NCI-H128 (cell line): Measurements from ENCODE around the gene PTPRN.
"Not testable (repeated sequence)": the region's sequence is repeated elsewhere in the genome, so short reads cannot be mapped to it uniquely, and the experiment has no call there.

ENCODE experiments used
- DNase-seq: peaks from one replicate; lab custom pipeline; 2025; ENCODE audit not compliant: unreplicated experiment; lab: John Stamatoyannopoulos, UW

The PTPRN gene

DNA sequence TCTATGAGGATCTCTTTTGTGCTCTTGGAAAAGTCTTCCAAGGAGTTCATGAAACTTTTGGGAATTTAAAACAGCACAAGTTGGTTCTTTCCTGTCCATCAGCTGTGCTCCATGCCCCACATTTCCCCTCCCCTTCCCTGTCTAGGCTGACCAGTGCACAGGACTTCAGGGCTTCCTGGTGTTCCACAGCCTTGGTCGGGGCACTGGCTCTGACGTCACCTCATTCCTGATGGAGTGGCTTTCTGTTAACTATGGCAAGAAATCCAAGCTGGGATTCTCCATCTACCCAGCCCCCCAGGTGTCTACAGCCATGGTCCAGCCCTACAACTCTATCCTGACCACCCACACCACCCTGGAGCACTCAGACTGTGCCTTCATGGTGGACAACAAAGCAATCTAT lies 38.2 kb downstream of the PTPRN start:
- no peak for DNase-seq

DNA sequence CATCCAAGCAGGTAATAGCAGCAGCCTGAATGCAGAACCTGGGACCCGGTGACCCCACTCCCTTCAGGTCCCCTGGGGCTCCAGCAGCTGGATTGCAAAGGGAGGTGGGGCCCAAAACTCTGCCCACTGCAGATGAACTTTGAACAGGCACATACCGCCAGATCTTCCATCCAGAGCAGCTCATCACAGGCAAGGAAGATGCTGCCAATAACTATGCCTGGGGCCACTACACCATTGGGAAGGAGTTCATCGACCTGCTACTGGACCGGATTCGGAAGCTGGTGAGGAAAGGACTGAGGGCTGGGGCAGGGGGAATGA lies 39.2 kb downstream of the PTPRN start:
- no peak for DNase-seq

DNA sequence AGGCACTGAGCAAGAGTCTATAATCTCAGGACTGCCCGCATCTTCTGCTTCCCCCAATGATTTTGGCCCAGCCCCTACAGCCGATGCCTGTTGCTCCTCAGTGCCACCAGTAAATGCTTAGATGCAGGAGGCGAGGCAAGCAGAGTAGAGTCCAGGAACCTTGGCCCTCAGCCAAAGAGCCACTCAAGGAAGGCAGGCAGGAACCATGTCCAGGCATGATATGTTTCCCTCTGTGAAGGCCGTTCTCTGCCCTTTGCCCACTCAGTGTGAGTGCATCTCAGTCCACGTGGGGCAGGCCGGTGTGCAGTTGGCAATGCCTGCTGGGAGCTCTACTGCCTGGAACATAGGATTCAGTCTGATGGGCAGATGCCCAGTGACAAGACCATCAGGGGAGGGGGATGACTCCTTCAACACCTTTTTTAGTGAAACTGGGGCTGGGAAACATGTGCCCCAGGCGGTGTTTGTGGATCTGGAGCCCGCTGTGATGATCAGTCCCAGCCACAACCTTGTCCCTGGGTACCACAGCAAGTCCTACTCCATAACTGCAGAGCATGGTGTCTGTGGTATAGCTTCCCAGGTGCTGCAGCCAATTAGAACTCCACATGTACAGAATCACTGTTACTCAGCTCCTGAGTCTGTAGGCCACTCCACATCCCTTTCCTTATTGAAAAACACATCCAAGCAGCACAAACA lies 39.7 kb downstream of the PTPRN start:
- DNase-seq, result no peak

DNA sequence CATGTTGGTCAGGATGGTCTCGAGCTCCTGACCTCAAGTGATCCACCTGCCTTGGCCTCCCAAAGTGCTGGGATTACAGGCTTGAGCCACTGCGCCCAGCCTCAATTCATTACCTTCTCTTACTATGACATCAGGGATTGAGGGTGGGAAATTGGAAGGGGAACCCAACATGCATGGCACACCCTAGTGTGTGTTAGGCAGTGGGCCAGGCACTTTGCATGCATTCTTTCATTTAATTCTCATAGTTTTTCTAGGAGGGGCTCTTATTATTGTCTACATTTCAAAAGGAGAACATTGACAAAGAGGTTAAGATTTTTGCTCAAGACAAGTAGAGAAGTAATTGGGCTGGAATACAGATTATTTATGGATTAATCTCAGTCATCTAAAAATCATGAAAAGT lies 40.9 kb downstream of the PTPRN start:
- DNase-seq, result no peak

DNA sequence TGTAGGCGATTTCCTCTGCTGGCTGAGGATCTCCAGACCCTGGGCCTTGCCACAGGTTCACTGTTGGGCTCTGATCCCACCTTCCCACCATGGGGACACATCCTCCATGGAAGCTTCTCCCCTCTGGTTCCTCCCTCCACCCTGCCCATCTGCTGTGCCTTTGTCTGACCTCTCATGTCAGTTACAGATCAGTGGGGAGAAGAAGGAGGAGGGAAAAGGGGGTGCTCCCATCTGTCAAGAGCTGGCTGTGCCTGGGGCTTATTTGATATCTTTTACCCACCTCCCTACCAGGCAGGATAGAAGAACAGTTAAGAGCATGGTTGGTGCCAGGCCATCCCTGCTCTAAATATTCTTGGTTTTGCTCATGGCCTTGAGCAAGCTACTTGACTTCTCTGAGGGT lies 42.3 kb downstream of the PTPRN start:
- DNase-seq, result no peak

DNA sequence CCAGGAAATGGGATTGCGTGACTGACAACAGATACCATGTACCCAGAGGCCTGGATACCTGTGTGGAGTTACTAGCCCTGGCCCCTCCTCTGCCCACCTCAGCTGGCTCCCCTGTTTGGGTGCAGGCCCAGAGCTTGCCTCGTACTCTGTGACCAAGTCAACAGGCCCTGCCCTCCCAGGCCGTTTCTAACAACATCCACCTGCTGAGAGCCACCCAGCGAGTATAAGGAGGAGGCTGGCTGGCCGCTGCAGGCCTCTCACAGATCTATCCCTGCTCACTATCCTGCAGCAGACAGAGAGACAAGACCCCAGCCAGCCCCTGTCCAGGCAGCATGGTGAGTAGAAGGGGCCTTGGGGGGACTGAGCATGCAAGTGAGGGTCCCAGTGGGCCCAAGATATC lies 43.0 kb downstream of the PTPRN start:
- DNase-seq, result no peak

DNA sequence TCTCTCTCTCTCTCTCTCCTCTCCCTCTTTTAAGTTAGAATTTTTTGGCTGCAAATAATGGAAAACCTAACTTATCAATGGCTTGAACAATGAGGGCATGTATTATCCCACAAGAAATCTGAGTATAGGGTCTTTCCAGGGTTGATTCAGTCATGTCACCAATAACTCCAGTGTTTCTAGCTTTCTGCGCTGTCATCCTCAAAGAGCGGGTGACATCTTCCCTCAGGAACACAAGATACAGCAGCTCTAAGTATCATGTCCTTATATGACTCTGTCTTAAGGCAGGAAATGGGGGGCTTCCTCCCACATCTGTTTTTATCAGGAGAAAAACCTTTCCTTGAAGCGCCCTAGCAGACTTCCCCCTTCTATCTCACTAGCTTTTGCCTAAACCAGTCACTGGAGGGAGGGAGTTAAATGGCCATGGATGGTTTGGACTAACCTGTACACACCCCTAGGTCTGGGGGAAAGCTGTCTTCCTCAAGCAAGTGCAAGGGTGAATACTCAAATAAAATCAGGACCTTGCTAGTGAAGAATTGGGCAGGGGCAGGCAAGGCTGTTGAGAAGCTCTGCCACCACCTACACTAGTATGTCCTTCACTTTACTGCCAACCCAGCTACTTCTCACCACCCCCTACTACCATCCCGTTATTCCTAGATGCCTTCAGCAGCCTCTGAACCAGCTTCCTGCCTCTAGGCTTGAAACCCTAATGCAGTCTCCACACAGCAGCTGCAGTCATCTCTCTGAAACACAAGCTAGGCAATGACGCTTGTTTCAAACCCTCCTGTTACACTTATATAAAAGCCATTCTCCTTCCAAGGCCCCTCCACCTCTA lies 48.0 kb downstream of the PTPRN start:
- no peak for DNase-seq

DNA sequence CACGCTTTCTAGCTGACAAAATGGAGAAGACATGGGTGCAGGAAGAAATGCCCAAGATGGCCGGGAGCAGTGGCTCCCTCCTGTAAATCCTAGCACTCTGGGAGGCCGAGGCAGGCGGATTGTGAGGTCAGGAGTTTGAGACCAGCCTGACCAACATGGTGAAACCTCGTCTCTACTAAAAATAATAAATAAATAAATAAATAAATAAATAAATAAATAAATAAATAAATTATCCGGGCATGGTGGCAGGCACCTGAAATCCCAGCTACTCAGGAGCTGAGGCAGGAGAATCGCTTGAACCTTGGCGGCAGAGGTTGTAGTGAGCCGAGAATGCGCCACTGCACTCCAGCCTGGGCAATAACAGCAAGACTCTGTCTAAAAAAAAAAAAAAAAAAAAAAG lies 50.3 kb downstream of the PTPRN start:
- not testable (repeated sequence) for DNase-seq

DNA sequence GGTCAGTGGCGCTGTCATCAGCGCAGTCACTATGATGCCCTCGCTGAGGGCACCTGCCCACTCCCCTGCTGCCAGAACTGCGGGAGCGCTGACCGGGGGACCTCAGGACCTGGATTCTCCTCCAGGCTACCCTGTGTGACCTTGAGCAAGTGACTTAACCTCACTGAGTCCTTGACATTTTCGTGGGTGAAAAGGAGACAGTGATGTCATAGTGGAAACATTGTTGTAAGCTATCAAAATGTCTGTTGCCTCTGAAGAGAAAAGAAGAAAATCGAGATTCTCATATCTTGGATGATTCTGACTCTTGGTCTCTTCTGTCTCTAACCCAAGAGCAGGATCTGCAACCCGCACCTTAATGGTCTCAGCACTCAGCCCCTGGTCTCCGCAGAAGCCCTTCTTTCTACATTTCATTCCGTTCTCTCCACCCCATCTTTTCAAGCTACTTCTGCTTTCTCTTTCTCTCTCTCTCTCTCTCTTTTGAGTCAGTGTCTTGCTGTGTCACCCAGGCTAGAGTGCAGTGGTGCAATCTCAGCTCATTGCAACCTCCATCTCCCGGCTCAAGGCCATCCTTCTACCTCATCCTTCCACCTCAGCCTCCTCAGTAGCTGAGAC lies 54.5 kb downstream of the PTPRN start:
- DNase-seq, result no peak

DNA sequence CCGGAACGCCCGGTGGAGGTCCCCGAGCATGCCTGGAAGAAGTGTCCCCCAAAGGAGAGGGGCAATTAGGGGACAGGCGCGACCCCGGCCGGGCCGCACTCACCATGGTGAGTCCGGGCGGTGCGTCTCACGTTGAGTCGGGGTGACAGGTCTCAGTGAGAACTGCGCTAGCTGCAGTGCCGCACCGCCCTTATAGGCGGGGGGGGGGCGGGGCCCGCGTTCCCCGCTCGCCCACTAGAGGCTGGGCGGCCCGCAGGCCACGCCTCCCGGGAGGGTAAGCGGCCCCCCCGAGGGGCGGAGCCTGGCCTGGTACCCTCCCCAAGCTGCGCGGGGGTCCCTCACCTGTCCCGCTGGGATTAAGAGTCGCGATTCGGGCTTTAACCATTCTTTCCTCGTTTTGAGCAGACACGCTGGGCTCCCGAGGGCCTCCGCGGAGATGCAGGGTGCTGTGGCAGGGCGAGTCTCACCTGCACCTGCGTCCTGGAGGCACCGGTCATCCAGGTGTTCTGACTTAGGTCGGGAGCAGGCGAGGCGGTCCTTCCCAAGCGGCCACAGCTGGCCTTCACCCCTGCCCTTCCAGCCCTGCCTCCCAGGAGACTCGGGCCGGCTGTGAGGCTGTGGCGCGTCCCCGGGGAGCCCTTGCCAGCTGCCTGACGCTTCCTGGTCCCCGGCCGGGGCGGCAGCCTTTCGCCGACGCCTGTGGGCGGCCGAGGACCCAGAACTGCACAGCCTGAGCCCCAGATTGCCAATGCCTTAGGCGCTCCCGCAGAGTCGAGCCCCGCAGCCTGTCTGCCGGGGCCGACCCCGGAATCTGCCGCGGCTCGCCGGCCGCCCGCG lies 55.2 kb downstream of the PTPRN start, which contains the start of gene TUBA4A:
Gene TUBA4A (minus strand): TSS at position 166 of the 837 bp plus-strand sequence. CDS start 60 bp downstream, at position 106.
- peak; percentile 59 for DNase-seq

DNA sequence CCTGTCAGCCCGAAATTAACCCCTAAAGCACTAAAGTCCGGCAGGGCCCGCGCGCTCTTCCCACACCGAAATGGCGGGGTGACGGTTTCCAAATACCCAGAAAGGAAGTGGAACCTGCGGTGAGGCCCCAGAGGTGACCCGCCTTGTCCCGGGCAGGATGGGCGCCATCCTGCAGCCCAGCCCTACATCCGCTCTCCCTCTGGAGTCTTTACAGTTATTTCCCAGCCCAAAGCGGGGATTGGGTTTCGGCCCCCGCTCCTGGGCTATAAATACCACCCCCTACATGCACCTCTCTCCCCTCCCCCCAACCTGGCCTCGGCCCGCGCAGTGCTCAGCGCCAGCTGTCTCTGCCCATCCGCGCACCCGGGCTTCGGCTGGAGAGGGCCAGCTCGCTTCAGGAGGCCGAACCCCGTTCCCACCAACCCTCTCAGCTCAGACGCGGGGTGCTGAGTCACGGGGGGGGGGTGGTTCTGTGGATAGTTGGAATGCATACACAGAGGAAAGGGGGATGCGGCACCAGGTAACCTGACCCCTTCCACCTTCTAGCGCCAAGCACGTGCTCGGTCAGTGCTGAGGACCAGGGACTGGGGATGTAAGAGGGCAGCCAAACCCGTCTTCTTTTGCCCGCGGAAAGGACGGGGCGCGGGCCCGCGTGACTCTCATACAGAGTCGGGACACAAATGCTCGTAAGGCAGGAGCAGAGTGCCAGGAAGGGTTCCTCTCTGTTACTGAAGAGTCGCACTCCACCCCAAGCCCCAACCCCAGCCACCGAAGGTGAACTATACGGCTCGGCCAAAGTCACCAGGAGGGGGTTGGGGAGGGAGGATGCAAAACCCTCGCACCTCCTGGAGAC lies 56.1 kb downstream of the PTPRN start, which contains the start of gene TUBA4B:
Gene TUBA4B (plus strand): TSS at position 344 of the 853 bp plus-strand sequence. CDS start 165 bp downstream, at position 509.
- DNase-seq, result no peak

DNA sequence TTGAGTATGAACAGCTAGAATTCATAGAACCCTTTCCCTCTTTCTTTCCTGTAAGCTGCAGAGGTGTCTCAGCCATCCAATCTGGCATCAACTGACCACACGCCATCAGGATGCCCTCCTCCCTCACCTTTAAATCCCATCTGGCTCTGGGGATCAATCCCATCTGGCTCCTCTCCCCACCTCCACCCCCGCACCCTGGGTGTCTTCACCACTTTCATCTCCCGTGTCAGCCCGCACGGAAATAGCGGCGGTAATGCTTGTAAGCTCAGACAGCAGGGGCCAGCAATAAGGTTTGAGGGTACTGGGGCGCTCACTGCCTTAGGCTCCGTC lies 56.7 kb downstream of the PTPRN start:
- DNase-seq, result no peak

DNA sequence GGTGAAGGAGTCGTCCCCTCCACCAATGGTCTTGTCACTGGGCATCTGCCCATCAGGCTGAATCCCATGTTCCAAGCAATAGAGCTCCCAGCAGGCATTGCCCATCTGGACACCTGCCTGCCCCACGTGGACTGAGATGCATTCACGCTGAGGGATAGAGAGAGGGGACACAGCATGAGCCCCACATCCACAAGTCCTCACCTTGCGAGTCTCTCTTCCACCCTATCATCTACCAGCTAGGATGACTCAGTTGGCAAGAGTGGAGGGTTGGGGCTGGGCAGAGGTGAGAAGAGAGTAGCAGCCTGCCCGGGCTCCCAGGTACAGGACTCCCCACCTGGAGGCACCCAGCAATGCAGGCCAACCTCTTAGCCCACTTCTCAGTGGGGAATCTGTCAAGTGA lies 57.1 kb downstream of the PTPRN start:
- no peak for DNase-seq

DNA sequence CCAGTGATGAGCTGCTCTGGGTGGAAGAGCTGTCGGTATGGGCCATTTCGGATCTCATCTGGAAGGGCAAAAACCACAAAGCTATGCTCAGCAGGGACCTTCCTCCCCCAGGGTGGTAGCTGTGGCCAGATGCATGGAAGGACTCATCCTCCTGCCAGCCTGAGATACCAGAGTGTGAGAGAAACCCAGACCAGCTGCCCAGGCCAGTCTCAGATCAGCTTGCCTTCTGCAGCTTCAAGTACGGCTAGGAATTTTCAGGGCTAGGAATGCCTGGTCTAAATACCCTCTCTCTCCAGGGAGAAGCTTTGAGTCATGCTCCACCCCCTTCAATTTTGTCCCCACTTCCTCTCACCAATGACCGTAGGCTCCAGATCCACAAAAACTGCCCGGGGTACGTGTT lies 57.5 kb downstream of the PTPRN start:
- no peak for DNase-seq

DNA sequence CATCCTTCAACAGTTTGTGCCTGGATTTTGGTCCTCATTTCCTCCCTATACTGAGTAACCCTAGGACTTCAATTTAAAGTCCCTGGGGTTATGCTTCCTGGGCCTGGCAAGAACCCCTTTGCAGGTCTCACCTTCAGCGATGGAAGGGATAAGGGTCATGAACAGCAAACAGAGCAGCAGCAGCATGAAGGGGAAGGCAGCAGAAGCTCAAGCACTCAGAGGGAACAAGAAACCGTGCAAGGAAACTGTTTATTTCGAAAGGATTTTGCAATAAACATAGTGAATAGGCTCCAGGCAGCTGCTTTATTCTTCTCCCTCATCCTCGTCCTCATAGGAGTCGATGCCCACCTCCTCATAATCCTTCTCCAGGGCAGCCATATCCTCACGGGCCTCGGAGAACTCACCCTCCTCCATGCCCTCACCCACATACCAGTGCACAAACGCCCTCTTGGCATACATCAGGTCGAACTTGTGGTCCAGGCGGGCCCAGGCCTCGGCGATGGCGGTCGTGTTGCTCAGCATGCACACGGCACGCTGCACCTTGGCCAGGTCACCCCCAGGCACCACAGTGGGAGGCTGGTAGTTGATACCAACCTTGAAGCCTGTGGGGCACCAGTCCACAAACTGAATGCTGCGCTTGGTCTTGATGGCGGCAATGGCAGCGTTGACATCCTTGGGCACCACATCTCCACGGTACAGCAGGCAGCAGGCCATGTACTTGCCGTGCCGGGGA lies 59.0 kb downstream of the PTPRN start:
- no peak for DNase-seq

DNA sequence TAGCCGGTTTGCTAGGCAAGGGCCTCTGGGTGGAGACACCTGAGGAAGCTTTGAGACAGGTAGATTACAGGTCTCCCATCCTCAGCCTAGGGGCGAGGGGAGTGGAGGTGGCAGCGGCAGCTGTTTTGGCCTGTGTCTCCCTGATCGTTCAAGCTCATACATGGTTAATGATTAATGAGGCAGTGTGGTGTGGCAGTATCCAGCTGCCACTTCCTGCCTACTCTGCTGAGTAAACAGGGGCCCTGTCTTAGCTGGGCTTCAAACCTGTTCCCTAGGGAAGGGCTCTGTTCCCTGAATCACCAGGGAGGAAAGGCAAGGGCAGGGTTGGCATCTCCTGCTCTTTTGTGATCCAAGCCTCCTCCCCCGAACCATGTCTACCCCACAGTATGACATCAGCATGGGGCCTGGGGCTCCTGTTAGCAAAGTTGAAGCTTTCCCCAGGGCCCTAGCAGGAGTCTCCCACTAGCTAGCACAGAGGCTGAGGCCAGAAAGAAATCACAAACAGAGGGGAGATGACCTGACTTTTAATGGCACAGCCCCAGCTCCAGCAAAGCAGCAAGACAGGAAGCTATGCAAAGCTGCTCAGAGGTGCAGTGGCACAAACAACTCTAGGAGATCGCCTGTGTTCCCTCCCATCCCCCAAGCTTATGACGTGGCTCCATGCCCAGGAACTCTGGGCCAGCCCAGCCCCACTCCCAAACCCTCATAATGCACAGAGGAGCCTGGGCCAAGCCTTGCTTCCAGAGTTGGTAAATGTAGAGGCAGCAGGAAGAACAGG lies 59.8 kb downstream of the PTPRN start:
- no peak for DNase-seq

DNA sequence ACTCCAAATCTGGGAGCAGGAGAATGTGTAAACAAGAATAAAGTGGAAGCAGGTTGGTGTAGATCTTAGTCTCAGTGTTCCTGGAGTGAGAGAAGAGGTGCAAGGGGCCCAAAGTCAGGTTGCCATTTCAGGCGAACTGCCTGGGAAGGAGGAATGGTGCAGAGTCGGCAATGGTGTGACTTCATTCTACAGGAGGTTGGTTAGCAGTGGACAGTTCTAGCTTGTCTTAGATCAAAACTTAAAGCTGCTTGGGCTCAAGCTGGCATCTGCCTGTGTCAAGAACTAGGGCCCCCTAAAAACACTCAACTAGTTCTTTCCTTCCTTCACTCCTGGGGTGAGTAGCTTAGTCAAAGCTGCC lies 60.4 kb downstream of the PTPRN start:
- DNase-seq, result no peak

DNA sequence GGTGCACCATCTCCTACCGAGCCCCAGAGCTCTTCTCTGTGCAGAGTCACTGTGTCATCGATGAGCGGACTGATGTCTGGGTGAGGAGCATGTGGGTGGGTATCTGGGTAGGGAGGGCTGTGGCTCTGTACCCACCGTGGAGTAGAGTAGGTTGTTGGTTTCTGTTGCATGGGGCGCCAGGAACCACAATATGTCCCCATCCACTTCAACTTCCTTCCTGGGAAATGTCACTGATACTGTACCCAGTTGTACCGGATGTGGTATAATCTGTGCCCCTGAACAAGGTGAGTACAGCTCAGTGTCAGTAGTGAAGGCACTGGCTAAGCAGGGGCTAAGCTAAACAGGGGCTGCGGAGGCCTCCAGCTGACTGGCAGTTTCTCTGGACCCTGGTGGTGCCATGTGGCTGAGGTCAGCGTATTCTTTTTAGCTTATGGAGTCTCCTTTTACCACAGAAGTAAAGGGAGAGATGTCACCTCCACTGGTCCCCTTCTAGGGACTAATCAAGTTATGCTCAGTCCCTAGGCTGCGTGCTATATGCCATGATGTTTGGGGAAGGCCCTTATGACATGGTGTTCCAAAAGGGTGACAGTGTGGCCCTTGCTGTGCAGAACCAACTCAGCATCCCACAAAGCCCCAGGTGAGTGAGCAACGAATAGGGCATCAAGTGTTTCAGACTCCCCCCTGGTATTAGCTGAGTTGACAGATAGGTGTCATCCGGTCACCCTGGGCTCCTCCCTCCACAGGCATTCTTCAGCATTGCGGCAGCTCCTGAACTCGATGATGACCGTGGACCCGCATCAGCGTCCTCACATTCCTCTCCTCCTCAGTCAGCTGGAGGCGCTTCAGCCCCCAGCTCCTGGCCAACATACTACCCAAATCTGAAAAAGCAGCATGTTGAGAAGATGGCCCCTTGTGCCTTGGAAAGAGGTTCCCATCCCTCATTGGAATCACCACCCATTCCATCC lies 61.2 kb downstream of the PTPRN start:
- no peak for DNase-seq
